ENCODE results near the gene OGFOD2. TPM values are rescaled to one million over a fixed set of nuclear protein-coding genes. Genes with fewer than 3 reads are reported as not detected.

The OGFOD2 gene
- total RNA-seq, 4 donors from 2014 or later: 4.6 to 17.7 (median 5.7) TPM

GRCh38 chr12:123000578-123000977, 25.5 kb downstream of the OGFOD2 start:
- TF ChIP-seq, protein P1, sequence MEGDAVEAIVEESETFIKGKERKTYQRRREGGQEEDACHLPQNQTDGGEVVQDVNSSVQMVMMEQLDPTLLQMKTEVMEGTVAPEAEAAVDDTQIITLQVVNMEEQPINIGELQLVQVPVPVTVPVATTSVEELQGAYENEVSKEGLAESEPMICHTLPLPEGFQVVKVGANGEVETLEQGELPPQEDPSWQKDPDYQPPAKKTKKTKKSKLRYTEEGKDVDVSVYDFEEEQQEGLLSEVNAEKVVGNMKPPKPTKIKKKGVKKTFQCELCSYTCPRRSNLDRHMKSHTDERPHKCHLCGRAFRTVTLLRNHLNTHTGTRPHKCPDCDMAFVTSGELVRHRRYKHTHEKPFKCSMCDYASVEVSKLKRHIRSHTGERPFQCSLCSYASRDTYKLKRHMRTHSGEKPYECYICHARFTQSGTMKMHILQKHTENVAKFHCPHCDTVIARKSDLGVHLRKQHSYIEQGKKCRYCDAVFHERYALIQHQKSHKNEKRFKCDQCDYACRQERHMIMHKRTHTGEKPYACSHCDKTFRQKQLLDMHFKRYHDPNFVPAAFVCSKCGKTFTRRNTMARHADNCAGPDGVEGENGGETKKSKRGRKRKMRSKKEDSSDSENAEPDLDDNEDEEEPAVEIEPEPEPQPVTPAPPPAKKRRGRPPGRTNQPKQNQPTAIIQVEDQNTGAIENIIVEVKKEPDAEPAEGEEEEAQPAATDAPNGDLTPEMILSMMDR (IDR thresholded peaks at IDR 0.05; ENCODE audit: low read depth): no peak

DNA sequence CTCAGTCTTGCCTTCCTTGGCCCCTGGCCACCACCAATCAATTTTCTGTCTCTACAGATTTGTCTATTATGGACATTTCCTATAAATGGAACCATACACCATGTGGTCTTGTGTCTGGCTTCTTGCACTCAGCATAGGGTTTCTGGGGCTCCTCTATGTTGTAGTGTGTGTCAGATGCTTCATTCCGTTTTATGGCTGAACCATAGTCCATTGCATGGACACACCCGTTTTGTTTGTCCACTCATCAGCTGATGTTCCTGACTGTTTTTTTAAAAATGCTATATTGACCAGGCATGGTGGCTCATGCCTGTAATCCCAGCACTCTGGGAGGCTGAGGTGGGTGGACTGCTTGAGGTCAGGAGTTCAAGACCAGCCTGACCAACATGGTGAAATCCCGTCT, 26.4 kb downstream of the OGFOD2 start:
- TF ChIP-seq, protein P1 (IDR thresholded peaks at IDR 0.05; ENCODE audit: low read depth): no peak

- TF ChIP-seq, protein P1 (IDR thresholded peaks at IDR 0.05; ENCODE audit: low read depth): no peak
These were observed 28.2 kb downstream of the OGFOD2 start for GRCh38 chr12:123003257-123003656.

- TF ChIP-seq, protein P1 (IDR thresholded peaks at IDR 0.05; ENCODE audit: low read depth): no peak
These were observed 29.2 kb downstream of the OGFOD2 start for GRCh38 chr12:123004287-123004686.

DNA sequence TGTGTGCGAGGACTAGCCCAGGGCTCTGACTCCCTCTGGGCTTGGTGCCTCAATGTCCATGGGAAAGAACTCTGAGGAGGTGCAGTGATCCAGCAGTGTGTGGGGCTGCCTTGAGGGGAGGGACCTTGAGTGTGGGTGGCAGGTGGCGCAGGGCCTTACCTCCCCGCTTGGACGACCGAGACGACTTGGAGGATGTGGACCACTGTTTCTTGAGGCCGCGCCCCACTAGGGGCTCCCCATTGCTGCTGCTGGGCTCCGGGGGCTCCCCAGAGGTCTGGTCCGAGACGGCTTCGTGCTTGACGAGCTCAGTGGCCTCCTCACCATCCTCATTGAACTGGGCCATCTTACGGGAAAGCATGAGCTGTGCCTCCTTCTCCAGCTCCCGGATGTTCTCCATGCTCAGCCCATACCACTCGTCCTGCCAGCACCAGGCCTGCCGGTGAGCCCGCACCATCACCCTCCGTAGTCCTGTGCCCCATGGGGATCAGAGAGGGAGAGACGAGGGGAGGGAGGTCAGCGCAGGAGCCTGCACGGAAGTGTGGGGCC, 30.1 kb downstream of the OGFOD2 start:
- TF ChIP-seq, protein P1 (IDR thresholded peaks at IDR 0.05; ENCODE audit: low read depth): no peak

GRCh38 chr12:123006977-123007376, 31.9 kb downstream of the OGFOD2 start:
- TF ChIP-seq, protein P1 (IDR thresholded peaks at IDR 0.05; ENCODE audit: low read depth): no peak

GRCh38 chr12:123010110-123010509, 35.1 kb downstream of the OGFOD2 start:
- TF ChIP-seq, protein P1 (IDR thresholded peaks at IDR 0.05; ENCODE audit: low read depth): no peak

Measured in subcutaneous adipose tissue (tissue), 4 donors.